H4 (cell line): Measurements from ENCODE around the gene RBMS1. TPM values are rescaled to one million over a fixed set of nuclear protein-coding genes. Genes with fewer than 3 reads are reported as not detected.
"Not testable (repeated sequence)": the region's sequence is repeated elsewhere in the genome, so short reads cannot be mapped to it uniquely, and the experiment has no call there.

ENCODE experiments used
- DNase-seq: peaks from one replicate; pipeline ENCODE4 v3.0.0-alpha.2; 2015; ENCODE audit warnings: low spot score
- total RNA-seq: library from RNA; depleted of rRNA; stranded (reverse); fragments of >200 nt; shearing (Covaris generic); gene quantifications from 2 replicates; pipeline ENCODE4 v1.2.3, GENCODE V29; 2014

Gene RBMS1
- total RNA-seq, 1 experiment from 2014 or later, result 42.2 TPM

DNA sequence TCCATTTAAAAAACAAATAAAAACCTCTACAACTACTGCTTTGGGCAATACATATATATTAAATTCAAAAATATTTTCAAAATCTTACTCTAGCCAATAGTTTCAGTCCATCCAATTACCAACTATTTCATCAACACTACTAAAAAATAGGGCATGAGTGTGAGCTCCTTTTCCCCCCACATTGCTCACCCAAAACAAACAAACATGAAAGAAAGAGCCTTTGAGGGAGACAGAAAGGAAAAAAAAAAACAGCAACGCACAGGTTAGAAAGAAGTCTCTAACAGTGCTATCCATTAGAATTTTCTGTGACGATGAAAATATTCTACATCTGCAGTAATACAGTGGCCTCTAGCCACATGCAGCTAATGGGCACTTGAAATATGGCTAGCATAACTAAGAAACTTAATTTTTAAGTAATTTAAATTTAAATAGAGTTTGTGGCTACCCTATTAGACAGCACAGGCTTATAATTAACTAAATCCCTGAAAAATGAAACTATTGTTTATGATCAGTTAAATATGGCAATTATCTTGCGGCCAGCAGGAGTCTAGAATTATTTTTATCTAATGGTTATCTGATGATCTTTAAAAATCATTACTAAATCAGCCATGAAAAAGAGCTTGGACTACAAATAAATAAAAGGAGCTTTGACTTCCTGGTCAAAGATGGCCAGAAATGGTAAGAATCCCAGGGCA is 59.2 kb downstream of the RBMS1 start:
- DNase-seq, result no peak

DNA sequence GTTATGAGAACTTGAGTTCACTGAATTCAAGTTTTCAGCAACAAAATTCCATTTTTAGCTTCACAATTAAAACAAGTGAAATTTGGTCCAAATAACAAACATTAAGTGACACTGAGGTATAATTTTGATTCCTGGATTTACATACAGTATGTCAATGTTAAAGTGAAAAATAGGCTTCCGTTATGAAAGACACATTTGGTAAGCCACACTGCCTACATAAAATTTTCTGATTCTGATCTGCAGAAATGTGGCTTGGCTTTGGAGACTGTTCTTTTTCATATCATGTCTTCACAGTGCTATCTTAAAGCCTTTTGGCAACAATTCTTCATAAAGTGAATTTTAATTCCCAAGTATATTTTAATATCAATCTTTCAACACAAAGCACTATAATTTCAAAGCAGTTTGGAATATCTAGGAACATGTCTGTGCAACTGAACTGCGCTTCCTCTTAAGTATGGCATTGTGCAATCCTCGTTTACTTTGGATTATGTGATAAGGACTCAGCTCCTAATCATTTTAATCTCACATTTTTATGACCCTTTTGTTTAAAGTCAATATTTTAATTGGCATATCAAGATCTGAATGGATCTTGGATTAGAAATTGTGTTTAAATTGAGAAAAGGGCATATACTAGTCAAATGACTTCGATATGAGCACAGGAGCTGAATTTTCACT is 60.0 kb downstream of the RBMS1 start:
- no peak for DNase-seq

DNA sequence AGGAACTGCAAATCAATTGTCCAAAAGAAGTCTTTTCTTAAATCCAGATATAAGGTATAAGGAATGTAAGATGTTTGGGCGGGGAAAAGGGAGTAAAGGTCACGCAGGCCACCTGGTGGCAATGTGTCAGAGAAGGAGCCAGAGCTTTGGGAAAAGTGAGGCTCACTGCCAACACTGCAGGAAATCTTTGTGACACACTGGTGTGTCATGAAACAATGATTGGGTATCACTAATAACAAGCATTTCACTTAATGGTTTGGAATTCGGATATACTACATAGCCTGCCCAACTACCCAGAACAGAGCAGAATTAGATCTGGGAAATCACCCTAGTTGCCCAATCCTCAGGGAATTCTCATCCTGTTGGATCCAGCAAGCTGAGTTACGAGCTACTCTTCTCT is 61.0 kb downstream of the RBMS1 start:
- DNase-seq, result peak; percentile 41

DNA sequence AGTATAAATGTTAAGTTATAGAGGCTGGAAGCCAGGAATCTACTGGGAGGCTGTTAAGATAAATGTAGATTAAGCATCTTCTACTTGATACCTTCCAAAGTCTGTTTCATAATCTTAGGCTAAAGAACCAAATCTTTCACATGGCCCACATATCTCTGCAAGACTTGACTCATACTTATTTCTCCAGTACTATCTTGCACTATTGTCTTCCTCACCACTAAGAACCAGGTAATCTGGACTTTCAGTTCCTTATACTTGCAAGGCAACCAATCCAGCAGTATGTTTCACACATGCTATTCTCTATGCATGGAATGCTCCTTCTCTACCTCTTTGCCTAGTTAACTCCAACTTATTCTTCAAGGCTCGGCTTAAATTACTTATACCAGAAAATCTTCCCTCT is 62.2 kb downstream of the RBMS1 start:
- no peak for DNase-seq

DNA sequence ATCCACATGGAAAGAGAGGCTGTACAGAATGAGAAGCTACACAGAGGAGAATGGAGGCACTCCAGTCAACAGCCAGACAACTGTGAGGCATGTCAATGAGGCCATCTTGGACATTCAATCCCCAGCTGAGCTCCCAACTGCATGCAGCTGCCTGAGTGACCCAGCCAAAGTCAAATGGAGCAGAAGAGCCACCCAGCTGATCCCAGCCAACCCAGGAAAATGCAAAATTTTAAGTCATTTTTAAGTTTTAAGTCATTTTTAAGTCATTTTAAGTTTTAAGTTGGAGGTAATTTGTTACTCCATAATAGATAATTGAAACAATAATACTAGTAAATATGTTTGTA is 63.6 kb downstream of the RBMS1 start:
- DNase-seq, result no peak

DNA sequence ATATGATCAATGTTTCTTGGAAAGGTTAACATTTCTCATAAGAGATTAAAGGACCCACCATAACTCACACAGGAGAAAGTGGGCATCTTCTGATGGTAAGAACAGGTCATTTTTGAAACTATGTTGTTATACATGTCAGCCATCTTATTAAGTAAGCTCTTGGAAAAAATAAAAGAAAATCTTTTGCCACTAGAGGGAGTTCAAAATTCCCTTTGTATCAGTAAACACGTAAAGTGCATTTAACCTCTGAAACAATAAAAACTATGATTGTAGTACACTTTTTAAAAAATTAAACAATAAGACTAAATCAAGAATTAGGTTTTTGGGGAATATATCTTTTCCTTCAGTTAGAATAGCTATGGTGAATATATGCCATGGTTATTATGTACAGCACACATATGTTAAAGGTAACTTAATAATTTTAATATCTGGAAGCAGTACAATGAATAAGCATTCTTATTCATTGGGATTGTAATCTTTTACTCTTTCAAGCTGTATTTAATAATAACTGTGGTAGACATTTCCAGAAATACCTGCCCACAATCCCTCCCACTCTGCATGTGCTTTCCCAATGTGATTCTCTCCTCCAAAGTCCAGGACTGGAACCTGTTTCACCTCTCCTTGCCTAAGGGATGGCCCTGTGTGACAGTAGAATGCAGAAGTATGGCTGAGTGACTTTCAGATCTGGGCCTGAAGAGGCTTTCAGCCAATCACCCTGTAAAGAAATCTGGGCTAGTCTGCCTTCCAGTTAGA is 64.2 kb downstream of the RBMS1 start:
- peak; percentile 35 for DNase-seq

DNA sequence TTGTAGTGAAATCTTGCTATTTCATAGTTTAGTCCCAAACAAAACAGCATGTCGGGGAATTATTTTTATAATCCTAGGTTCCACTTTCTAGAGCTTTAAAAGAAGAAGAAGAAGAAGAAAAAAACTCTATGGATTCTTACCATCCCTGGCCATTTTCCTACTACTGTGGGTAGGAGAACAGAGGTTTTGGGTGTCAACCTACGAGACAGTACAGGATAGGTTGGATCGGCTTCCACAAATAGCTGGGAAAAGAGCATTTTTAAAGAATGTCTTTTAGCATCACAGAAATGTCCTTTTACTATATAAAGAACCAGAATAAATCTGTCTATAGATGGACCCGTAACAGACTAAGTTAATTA is 65.2 kb downstream of the RBMS1 start:
- no peak for DNase-seq

DNA sequence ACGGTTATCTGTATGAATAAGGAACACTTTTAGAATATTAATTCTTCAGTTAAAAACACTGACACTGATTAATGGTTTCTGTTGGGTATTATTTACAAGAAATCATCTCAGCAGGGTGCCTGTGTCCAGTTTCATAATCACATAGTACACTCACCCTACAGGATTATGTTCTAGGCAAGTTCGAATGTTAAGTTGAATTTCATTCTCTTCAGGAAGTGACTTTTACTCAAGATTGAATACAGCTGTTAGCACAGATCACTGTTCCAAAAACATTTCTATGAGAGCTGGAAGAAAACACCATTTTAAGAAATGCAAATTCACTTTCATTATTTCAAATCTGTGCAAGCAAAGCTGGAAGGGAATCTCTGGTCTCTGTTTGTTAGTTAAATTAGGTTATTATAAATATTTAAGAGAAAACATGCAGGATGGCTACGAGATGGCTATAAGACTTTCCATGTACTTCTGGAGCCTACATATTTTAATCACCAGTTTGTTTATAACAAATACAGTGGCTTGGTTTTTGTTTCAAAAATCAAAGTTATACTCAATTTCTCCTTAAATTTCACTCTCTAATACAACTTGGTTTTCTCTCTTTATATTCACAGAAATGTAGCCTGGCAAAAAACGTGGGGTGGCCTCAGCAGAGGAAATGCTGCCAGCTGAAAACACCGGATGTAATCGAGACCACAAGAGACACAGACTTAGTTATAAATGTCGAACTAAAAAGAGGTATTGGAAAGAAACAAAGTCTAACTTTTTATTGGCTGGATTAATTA is 65.8 kb downstream of the RBMS1 start:
- DNase-seq, result peak; percentile 64

DNA sequence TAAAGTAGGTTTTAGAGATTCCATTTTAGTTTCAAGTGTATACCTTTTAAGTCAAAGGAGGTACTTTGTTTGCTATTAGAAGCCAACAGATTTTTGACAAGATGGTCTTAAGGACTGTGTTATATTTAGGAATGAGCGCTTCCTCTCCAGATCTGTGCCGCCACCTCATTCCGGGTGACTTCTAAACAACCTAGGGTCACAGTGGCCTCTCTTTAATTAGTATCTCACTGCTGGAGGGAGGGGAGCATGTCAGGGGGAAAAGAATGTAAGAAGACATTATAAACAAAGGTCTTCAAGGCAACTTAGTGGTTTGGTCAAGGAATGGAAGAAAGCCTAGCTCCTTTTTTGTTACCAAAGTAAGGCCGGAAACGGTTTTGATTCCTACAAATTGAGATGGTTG is 67.0 kb downstream of the RBMS1 start:
- DNase-seq, result no peak

DNA sequence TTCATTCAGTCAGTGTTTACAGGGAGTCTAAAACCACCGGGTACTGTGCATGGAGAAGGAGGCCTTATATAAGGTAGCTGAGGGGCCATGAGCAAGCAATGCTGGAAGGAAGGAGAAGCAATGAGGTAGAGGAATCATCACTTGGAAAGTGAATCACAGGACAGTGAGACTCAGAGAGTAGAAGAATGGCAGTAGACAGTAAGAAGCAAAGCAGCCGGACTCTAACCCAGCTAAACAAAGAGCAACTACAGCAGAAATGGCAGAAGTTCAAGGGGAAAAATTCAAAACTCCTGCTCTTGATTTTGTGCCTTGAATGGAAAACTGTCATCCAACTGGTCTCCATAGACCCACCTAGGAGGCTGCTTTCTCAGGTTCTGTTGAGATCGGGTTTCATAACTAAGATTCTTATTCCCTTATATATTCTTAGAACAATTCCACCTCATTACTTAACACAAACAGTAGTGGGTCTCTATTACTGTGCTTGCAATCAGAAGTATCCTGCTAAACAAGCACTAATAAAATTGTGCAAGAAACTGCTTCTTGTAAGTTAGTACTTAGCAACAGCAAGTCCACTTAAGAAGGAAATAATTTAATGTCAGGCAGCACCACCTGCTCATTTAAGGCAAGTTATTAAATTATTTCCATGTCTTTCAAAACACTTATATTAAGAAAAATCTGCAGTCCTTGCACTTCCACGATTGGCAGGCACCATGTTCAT is 68.0 kb downstream of the RBMS1 start:
- no peak for DNase-seq

DNA sequence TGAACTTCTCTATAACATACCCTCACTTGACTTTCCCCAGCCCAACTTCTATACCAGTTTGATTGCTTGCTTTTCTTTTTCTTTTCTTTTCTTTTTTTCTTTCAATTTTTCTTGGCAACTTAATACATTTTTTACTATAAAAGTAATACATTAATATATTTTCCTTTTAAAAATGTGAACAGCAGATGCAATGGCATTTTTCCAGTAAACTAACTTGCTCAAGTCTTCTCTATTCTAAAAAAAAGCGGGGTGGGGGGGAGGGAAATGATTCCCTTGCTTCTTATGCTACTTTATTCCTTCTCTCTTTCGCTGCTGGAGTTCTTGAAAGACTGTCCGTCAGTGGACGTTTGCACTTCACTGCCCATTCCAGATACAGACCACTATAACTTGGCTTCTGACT is 70.5 kb downstream of the RBMS1 start:
- DNase-seq, result no peak

DNA sequence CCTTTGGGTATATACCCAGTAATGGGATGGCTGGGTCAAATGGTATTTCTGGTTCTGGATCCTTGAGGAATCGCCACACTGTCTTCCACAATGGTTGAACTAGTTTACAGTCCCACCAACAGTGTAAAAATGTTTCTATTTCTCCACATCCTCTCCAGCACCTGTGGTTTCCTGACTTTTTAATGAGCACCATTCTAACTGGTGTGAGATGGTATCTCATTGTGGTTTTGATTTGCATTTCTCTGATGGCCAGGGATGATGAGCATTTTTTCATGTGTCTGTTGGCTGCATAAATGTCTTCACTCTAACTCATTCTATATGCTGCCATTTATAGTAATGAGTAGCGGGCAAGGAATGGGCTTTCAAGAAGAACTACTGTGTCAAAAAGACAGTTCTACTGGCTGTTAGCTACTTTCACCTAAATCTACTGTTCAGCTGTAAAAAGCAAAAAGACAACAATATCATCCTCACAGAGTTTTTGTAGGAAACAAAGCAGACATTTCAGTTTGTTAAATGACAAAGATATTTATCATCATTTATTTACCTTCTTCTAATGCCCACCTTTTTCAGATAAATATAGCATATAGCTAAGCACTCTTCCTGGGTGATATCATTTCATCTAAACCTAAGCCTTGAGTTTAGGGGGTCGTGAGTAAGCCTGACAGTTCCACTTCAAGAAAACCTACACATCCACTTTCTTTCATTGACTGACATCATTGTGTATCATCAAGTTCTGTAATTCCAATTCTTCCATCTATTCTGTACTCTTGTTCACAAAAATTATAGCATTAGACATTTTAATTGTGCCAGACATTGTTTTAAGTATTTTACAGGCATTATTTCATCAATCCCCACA is 71.7 kb downstream of the RBMS1 start:
- not testable (repeated sequence) for DNase-seq

DNA sequence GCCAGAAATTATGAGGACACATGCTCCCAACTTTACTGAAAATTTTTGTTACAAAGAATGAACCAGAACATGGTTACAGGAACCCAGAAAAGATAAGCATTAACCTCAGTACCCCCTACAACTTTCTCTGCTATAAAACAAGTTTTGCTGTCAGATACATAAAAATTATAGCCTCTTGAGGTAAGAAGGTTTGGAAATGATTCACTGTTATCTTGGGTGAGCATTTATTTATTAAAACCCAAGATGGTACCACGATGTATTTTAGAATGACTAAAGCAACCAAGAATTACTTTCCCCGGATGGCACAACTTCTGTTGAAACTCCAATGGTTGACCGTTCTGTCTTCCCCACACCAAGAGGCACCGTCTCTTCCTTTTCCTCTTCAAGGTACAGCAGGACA is 72.9 kb downstream of the RBMS1 start:
- DNase-seq, result no peak

DNA sequence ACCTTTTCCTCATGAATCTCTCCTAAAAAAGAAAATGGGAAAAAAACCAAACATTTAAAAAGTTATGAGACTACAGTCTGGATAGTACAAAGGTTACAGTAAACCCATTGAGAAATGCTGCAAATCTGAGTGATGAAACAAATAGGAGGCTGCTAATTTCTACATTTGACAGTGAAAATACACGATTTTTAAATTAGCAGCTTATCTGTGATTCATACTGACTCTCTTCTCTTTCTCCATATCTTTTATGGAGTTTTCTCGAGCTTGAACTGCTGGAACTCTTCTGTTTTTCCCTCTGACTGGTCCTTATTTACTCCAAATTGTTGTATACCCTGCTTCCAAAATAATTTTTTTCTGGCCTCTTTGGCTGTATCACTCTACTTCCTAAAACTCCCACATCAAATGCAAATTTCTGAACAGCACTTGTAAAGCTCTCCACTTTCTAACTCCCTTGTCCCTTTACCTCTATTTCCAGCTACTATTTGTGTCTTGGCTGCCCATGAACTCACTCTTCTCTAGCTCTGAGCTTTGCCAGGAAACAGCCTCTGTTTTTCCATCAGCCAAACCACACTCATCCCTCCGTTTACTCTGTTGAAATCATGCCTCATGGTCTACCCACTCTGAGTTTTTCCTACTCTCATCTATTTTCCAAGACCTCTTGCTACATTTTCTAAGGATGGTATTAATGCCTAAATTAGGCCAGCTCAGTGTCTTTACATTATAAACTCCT is 73.7 kb downstream of the RBMS1 start:
- peak; percentile 40 for DNase-seq

DNA sequence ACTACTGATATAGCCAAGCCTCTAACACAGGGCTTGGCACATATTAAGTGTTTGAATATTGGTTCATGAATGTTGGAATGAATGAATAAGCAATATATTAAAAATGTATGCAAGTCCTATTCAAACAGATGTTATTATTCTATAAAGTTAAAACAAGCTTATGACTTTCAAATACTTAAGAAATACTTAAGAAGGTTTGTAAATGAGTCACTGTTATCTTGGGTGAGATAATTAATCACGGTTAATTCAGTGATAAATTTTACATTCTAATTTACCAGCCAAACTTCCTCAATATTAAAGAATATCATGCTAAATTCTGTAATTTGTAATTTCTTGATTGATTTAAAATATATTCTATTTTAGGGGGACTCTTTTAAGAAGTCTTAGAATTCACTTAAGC is 74.8 kb downstream of the RBMS1 start:
- no peak for DNase-seq

DNA sequence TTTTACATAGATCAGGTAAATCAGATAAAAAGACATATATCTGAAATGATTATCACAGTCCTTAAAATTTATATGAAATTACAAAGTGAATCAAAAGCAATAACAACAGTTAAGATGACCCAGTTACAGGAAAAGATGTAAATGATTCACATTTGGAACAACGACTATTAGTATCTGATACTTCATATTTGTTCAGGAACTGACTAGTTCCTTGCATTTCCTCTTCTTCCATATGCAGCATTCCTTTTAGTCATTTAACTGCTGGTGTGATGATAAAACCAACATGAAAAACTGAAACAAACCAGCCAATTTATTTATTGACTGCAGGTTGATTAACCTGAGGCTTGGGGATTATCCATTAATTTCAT is 75.2 kb downstream of the RBMS1 start:
- DNase-seq, result no peak

DNA sequence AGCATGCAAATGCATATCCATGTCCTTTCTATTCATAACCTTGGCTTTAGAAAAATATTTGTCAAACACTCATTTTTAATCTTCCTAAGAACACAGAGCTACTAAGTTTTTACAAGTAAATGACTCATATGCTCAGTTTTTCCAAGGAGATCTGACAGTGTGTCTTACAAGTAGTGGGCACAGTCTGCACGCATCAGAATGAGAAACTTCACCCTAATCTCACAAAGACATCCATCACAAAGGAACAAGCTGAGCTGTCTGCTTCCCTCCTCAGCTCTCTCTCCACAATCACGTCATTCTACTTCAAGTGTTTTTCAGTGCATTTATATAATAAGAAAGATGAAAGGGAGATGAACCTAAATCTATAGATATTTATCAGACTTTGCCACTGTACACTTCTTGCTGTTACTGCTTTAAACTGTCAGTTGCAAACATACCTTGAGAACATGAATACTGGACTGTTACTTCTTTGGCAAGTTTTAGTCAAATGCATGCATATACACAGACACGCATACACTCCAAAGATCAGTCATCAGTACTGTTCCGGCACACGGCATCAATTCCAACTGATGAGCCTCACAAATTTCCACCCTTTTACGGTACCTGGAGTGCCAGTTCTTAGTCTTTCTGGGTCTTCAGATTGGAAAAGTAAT is 75.7 kb downstream of the RBMS1 start:
- peak; percentile 41 for DNase-seq

DNA sequence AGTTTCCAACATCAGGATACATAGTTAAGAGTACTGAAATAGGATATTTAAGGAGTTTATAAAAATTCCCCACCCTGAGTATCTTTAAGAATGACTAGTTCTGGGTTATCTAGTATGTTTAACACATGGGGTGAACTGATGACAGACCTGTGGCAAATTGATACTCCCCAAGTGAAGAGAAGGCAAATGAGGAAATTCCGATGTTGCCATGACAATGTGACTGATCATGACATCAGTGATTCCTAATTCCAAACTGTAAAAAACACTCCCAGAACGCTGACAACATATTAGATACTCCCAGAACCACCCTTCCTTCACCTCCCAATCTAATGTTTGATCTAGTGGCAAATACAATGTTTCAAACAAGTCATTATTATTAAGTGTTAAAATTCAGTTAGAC is 77.6 kb downstream of the RBMS1 start:
- DNase-seq, result no peak

DNA sequence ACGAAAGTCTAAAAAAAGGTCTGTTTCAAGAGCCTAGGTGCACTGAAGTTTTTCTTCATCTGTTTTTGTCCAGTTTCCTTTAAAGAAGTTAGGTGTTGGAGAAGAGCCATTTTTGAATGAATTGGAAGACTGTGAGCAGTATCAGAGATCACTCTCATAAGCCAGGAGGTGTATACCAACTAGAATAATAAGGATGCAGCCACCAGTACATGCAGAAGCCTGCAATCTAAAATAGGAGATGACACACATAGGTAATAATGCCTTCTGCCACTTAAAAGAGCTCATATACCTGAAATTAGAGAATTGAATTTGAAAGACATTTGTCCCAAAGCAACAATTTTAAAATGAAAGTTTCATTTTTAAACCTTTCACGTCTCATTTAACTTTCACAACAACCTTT is 81.7 kb downstream of the RBMS1 start:
- no peak for DNase-seq

DNA sequence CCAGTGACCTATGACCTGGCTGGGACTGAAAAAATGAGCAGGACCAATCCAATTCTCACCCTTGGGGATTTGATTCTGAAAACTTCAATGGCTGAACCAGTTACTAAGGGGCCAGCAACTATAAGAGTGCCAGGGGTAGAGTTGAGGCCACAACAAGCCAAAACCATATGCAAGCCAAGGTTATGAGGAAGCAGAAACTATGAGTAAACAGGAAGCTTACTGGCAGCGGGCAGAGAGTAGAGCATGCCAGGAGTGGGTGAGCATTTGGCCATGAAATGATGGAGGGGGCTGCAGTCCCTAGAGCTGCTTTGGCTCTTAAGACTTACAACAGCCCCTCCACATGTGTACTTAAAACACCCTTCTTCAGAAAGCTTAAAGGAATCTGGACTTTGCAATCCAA is 82.4 kb downstream of the RBMS1 start:
- DNase-seq, result peak; percentile 75
